K562 (cell line): Measurements from ENCODE around the gene S1PR1. TPM values are rescaled to one million over a fixed set of nuclear protein-coding genes. Genes with fewer than 3 reads are reported as not detected.

Experiments used
- ATAC-seq: fragments of 200-7000 bp; cut with Tn5 transposase; 3 replicates; pipeline ENCODE4 v1.9.1; 2020; ENCODE audit warnings: moderate library complexity
- BruUV-seq: library from RNA; stranded (reverse); fragments of 400-500 nt; replicated peaks from 2 replicates; lab custom pipeline; 2021; lab: Mats Ljungman, UMichigan
- CTCF ChIA-PET: fragments of 300-600 bp; formaldehyde crosslinking; extraction: SDS; loops from one replicate; lab custom pipeline; 2021; ENCODE audit warnings: low intra/inter-chr PET ratio; lab: Yijun Ruan, JAX
- POLR2A ChIA-PET: fragments of 300-600, 350-650 bp; sonication (Branson Sonifier 250); formaldehyde crosslinking; extraction: SDS; loops from one replicate; lab custom pipeline; 2021; ENCODE audit warnings: antibody characterized with exemption, inconsistent platforms; lab: Yijun Ruan, JAX
- DNase-seq, 4 experiments: peaks; one replicate each; pipeline versions ENCODE4 v3.0.0 to v3.0.0-alpha.2; 2011 to 2018; ENCODE audit warnings: low spot score in 3 of 4, mixed read lengths in 3 of 4; ENCODE audit errors: extremely low read depth in 1 of 4
- FAIRE-seq: peaks from 2 replicates; lab custom pipeline; 2011; peaks lifted over from hg19 to GRCh38; lab: Jason Lieb, UNC
- H2AFZ ChIP-seq: 2 replicates; pipeline ENCODE4 v1.6.0; 2011; ENCODE audit warnings: low read depth, low read length, control low read depth, inconsistent platforms
- H3K27ac ChIP-seq: fragments of 200-600 bp; 3 replicates; pipeline ENCODE4 v1.8.0; 2011; ENCODE audit warnings: low read depth, mild to moderate bottlenecking, control low read depth, inconsistent platforms, low read length, moderate library complexity, mixed read lengths; ENCODE audit errors: extremely low read depth
- H3K27me3 ChIP-seq, 2 experiments: fragments of 300-600 bp in 1 of 2; 2 replicates in 1 of 2; 3 replicates in 1 of 2; pipeline versions ENCODE4 v1.6.0 to v1.8.0; 2011; ENCODE audit warnings: inconsistent platforms in 2 of 2, low read length in 2 of 2, mild to moderate bottlenecking in 1 of 2, mixed read lengths in 1 of 2, moderate library complexity in 1 of 2; ENCODE audit not compliant: control insufficient read depth in 2 of 2, insufficient read depth in 2 of 2
- H3K36me3 ChIP-seq: fragments of 300-600 bp; 3 replicates; pipeline ENCODE4 v1.8.0; 2011; ENCODE audit warnings: mild to moderate bottlenecking, low read length, inconsistent platforms; ENCODE audit not compliant: control insufficient read depth, insufficient read depth
- H3K4me1 ChIP-seq, 2 experiments: fragments of 200-600 bp in 1 of 2; replicated peaks in 1 of 2; 2 replicates in 1 of 2; 3 replicates in 1 of 2; pipeline versions ENCODE4 v1.5.1 to v1.8.0; 2011; ENCODE audit warnings: inconsistent platforms in 2 of 2, low read length in 2 of 2, mild to moderate bottlenecking in 1 of 2, mixed read lengths in 1 of 2, moderate library complexity in 1 of 2; ENCODE audit not compliant: control insufficient read depth in 2 of 2, insufficient read depth in 2 of 2
- H3K4me2 ChIP-seq: 2 replicates; pipeline ENCODE4 v1.6.1; 2011; ENCODE audit warnings: low read length, control low read depth, inconsistent platforms, mixed read lengths; ENCODE audit not compliant: insufficient read depth
- H3K4me3 ChIP-seq: fragments of 200-600 bp; sonication (generic), shearing (Covaris generic); 2 replicates; pipeline ENCODE4 v1.5.1; 2016; ENCODE audit warnings: control low read depth, inconsistent platforms
- H3K79me2 ChIP-seq: fragments of 200-600 bp; 3 replicates; pipeline ENCODE4 v1.8.0; 2011; ENCODE audit warnings: low read length, inconsistent platforms; ENCODE audit not compliant: control insufficient read depth, insufficient read depth
- H3K9ac ChIP-seq, 2 experiments: 2 replicates each; pipeline versions ENCODE4 v1.6.0 to v1.6.1; 2011; ENCODE audit warnings: low read depth in 2 of 2, low read length in 2 of 2, control low read depth in 1 of 2, inconsistent platforms in 1 of 2, mild to moderate bottlenecking in 1 of 2, mixed read lengths in 1 of 2; ENCODE audit not compliant: insufficient read depth in 1 of 2
- H3K9me1 ChIP-seq: one replicate; pipeline ENCODE4 v1.6.0; 2011; ENCODE audit warnings: inconsistent platforms, mild to moderate bottlenecking, low read length, moderate library complexity; ENCODE audit not compliant: control insufficient read depth, insufficient read depth
- H3K9me3 ChIP-seq: replicated peaks from 2 replicates; pipeline ENCODE4 v1.5.1; 2011; ENCODE audit warnings: low read depth, low read length, inconsistent platforms; ENCODE audit not compliant: control insufficient read depth, insufficient read depth
- H4K20me1 ChIP-seq: replicated peaks from 2 replicates; pipeline ENCODE4 v1.6.1; 2011; ENCODE audit warnings: low read length, inconsistent platforms, mixed read lengths; ENCODE audit not compliant: control insufficient read depth, insufficient read depth
- ADNP ChIP-seq: fragments of 200-800 bp; sonication (Bioruptor generic); IDR thresholded peaks from 2 replicates; pipeline ENCODE4 v1.6.1; 2016; ENCODE audit warnings: missing genetic modification characterization, missing compliant biosample characterization
- MBD2 ChIP-seq: sonication (generic); IDR thresholded peaks from 2 replicates; pipeline ENCODE4 v1.6.1; 2016; ENCODE audit warnings: low read depth, borderline replicate concordance
- ZBTB11 ChIP-seq, 3 experiments: fragments of 200-800 bp in 1 of 3; fragments of 250-450 bp in 1 of 3; fragments of 450-650 bp in 1 of 3; sonication (Bioruptor Pico) in 1 of 3; sonication (Bioruptor generic) in 1 of 3; formaldehyde crosslinking in 1 of 3; IDR thresholded peaks; 2 replicates each; pipeline versions ENCODE4 v1.6.1 to v1.8.0; 2016 to 2022; ENCODE audit warnings: mild to moderate bottlenecking in 2 of 3, missing genetic modification characterization in 2 of 3, missing compliant biosample characterization in 1 of 3, moderate library complexity in 1 of 3
- WGBS: fragments of 100-300 bp; shearing (Covaris generic); methylation state at CpG from one replicate; pipeline ENCODE4 v1.1.6; 2016; ENCODE audit warnings: low coverage, mixed read lengths; ENCODE audit not compliant: insufficient coverage; ENCODE audit errors: missing lambda C conversion rate; 5-methylcytosine and 5-hydroxymethylcytosine counted together
- in situ Hi-C: fragments of 300-500 bp; cut with MboI; formaldehyde crosslinking; loops from 4 replicates; pipeline ENCODE4 v1.15.0; 2018; ENCODE audit warnings: inconsistent platforms, mixed read lengths
- intact Hi-C: fragments of 100-400 bp; cut with micrococcal nuclease; formaldehyde crosslinking; loops from 2 replicates; pipeline ENCODE4 v1.14.2; 2022
- polyA plus RNA-seq, 8 experiments: library from polyadenylated mRNA; depleted of rRNA in 4 of 8; stranded (reverse) in 5 of 8; unstranded in 3 of 8; fragments of >200 nt; fragmentation: Nextera tagmentation in 2 of 8; fragmentation: Illumina TruSeq in 1 of 8; extraction: Ambion mirVana in 2 of 8; extraction: Trizol in 1 of 8; gene quantifications; 2 replicates each; pipeline versions ENCODE4 v1.2.1 to v1.2.3, GENCODE V29; 2011 to 2014; ENCODE audit warnings: inconsistent platforms in 1 of 8, missing spikeins in 1 of 8
- total RNA-seq, 7 experiments: library from RNA; depleted of rRNA in 6 of 7; stranded (reverse); fragments of >200 nt in 6 of 7; fragmentation: Illumina TruSeq in 2 of 7; extraction: Trizol in 2 of 7; gene quantifications; 2 replicates each; pipeline versions ENCODE4 v1.2.1 to v1.2.3, GENCODE V29; 2011 to 2021; ENCODE audit warnings: low replicate concordance in 1 of 7

S1PR1 gene
- total and polyA plus RNA-seq, 9 of the 15 experiments (the other 6 are each of a cell fraction or from before 2014, with no cell fraction given) = 0.22 to 1.2 (median 0.43) TPM

DNA sequence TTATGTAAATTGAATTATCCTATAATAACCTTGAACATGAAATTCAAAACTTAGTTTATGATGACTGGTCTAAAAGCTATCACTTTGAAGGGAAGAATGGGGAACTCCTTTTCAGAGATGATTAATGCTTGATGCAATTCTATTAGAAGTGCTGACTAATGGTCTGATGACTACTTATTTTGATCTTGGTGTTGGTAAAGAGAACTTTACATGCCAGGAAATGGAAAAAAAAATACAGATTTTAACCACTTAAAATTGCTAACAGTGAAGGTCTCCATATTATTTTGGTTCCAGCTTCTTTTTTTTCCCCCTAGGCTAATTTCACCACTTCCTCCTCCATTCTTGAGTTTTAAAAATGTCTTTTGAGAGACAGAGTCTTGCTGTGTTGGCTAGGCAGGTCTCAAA, 22.9 kb downstream of the S1PR1 start (continued):
- no peak for TF ChIP-seq ZBTB11 (CRISPR knock-in tag; IDR thresholded peaks at IDR 0.05)
- TF ChIP-seq MBD2 = no peak
- TF ChIP-seq, all 486 proteins: peak for 33

DNA sequence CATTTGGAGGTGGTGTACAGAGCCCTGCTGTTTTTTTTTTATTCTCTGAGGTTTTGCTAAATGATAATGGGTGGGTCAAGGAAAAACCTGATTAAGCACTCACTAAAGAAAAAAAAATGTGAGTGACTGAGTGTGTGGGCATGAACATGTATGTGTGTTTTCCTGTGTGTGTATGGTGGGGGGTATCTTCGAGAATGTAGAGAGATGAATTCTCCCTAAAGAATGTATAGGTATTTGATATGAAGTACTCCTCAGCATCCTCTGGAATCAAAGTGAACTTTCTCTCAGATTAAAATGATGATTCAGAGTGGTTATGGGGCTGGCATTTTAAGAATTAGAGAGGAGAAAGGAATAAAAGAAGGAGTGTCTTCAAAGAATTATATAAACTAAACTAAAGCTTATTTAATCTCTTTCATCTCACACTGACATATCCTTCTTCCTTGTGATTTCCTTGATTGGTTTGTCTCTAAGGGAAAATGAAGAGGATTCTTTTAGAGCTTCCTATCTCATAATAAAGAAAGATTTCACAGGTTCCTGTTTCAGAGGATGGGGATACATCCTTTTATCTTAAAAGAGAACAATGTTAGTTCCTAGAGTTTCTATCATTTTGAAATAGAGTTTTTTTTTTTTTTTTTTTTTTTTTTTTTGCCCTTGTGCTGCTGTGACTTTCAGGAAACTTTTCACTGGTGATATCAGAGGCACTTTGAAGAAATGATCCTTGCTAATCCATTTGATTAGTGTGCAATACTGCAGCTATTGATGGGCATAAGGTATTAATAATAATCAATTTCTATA, 23.9 kb downstream of the S1PR1 start:
- no peak for TF ChIP-seq ADNP (tag)
- DNase-seq = no peak
- WGBS = 7% methylated on average over 1 of the region's 1 CpG
- BruUV-seq = no TSS peak
- H3K4me2 ChIP-seq = no peak overlapping the region
- H4K20me1 ChIP-seq = no peaks in the 10 kb centered on the region
- H3K4me1 ChIP-seq = peaks cover 13 to 37% of the 10 kb centered on the region in 2 experiments
- no peaks in the 10 kb centered on the region for H3K79me2 ChIP-seq
- ChIA-PET POLR2A (interaction anchor here (0.9 to 1.5 kb wide), 3 partner anchors 9 to 39 kb away, joined by 3 read pairs; no protein-coding TSS in a partner anchor), CTCF (no interaction called here)
- no peak for FAIRE-seq
- H3K4me3 ChIP-seq = no peak overlapping the region
- ATAC-seq = no peak
- in situ Hi-C loops (no loop called here), intact Hi-C loops (no loop called here)
- no peaks in the 10 kb centered on the region for H3K27me3 ChIP-seq
- no peaks in the 10 kb centered on the region for H3K36me3 ChIP-seq
- 0 out of 2 replicates have a peak overlapping the region, but pooled peaks have one; percentile 4 for H2AFZ ChIP-seq
- no peaks in the 10 kb centered on the region for H3K9me3 ChIP-seq
- no peaks in the 10 kb centered on the region for H3K9me1 ChIP-seq
- H3K9ac ChIP-seq = no peak overlapping the region
- H3K27ac ChIP-seq = no peak overlapping the region; the same call in 2 of the 3 replicates
